ENCODE data around the gene PGAP1.

- TF ChIP-seq CTCF (IDR thresholded peaks at IDR 0.05) = no peak
- no peak for TF ChIP-seq POLR2AphosphoS5 (IDR thresholded peaks at IDR 0.05; ENCODE audit: low read depth, low read length)
- TF ChIP-seq SIN3A (IDR thresholded peaks at IDR 0.05; ENCODE audit: borderline replicate concordance, insufficient read depth, low read depth, low read length) = no peak
Measured at GRCh38 chr2:196924051-196924450, 2.5 kb downstream of the PGAP1 start.
